IgD-negative memory B cell (primary cell): ENCODE results near the gene ZC3H7A. TPM values are rescaled to one million over a fixed set of nuclear protein-coding genes. Genes with fewer than 3 reads are reported as not detected.

Experiments used
- polyA plus RNA-seq: library from polyadenylated mRNA; unstranded; fragments of 300-500 nt; fragmentation: Illumina TruSeq; gene quantifications from one replicate; pipeline ENCODE4 v1.2.3, GENCODE V29; 2021

The ZC3H7A gene
- polyA plus RNA-seq, 1 donor from 2014 or later = 37.5 TPM

Other genes starting within 250 kb of the ZC3H7A start
- gene LITAF, start 210.3 kb downstream of the ZC3H7A start, polyA plus RNA-seq = 318 TPM
- 60.9 TPM for gene SNN, start 128.8 kb downstream of the ZC3H7A start, polyA plus RNA-seq
- 78.0 TPM for gene TXNDC11, start 54.4 kb downstream of the ZC3H7A start, polyA plus RNA-seq
- 307 TPM for gene RSL1D1, start 54.3 kb upstream of the ZC3H7A start, polyA plus RNA-seq
- gene GSPT1, start 118.7 kb upstream of the ZC3H7A start, polyA plus RNA-seq = 77.7 TPM
- gene NPIPB2, start 144.8 kb upstream of the ZC3H7A start, polyA plus RNA-seq = 0.74 TPM
- 83.0 TPM for gene TNFRSF17, start 168.0 kb upstream of the ZC3H7A start, polyA plus RNA-seq
- 68.3 TPM for gene SNX29, start 179.5 kb upstream of the ZC3H7A start, polyA plus RNA-seq